HG03432 (cell line): ENCODE data around the gene CCDC78.

Experiments
- ATAC-seq: cut with Tn5 transposase; IDR thresholded peaks from one replicate; pipeline ENCODE4 v1.9.1; 2021; ENCODE audit warnings: mild to moderate bottlenecking, moderate library complexity; ENCODE audit not compliant: unreplicated experiment

CCDC78 gene

DNA sequence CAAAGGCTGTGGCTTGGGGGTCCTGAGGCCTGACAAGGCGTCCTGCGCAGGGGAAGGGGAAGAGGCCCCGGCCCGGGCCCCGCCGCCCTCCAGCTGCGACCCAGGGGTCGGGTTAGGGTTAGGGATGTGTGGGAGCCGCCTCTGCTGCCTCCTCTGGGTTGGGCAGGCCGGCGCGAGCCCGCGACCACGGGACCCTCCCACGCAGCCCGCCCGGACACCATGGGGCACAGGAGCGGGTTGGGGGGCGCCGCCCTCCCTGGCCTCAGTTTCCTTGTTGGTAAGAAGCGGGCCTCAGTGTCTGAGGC lies 14.2 kb upstream of the CCDC78 start:
- peak; percentile 17 for ATAC-seq

- ATAC-seq: no peak
Observed at GRCh38 chr16:739560-740458, 13.6 kb upstream of the CCDC78 start.

DNA sequence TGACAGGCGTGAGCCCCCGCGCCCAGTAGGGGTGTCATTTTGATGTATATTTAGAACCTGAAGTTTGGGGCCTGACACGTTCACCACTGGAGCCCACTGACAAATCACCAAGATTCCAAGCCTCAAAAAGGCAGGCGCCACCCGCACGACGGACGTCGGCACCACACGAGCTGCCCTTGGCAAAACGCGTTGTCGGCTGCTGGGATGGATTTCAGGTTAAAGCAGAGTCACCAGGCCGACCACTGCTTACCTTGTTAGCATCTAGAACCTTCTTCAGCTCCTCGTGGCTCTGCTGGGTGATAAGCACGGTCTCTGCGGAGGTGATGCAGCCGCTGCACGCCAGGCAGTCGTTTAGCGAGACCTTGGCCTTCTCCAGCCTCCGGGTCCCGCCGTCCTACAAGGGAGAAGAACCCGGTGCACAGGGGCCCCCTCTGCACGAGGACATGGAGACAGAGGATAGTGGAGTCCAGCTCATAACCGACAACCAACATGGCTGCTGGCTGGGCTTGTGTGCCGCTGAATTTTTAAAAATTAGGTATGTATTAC lies 10.8 kb upstream of the CCDC78 start:
- ATAC-seq: no peak

DNA sequence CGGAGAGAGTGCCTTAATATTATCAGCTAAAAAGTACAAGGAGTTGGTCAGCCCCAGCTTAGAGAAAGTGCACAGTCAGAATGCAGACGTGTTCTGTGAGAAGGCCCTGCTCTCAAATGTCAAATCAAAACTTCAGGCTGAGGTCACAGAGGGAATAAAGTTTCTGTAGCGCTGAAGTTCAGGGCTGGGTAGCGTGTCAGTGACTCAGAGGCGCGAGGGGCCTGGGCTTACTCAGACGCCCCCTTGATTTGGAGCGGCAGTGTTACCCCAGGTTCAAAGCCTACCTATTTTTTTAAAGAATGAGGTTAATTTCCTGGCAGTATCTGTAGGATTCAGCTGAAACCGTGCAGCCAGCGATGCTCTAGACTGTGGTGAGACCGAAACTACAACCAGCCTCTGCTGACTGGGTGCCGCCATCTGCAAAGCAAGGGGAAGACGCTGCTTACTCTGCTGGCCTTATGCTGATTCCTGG lies 9.8 kb upstream of the CCDC78 start:
- ATAC-seq: no peak

- no peak for ATAC-seq
Observed at GRCh38 chr16:734981-735881, 9.0 kb upstream of the CCDC78 start.

- no peak for ATAC-seq
Observed at GRCh38 chr16:734208-734980, 8.2 kb upstream of the CCDC78 start.

DNA sequence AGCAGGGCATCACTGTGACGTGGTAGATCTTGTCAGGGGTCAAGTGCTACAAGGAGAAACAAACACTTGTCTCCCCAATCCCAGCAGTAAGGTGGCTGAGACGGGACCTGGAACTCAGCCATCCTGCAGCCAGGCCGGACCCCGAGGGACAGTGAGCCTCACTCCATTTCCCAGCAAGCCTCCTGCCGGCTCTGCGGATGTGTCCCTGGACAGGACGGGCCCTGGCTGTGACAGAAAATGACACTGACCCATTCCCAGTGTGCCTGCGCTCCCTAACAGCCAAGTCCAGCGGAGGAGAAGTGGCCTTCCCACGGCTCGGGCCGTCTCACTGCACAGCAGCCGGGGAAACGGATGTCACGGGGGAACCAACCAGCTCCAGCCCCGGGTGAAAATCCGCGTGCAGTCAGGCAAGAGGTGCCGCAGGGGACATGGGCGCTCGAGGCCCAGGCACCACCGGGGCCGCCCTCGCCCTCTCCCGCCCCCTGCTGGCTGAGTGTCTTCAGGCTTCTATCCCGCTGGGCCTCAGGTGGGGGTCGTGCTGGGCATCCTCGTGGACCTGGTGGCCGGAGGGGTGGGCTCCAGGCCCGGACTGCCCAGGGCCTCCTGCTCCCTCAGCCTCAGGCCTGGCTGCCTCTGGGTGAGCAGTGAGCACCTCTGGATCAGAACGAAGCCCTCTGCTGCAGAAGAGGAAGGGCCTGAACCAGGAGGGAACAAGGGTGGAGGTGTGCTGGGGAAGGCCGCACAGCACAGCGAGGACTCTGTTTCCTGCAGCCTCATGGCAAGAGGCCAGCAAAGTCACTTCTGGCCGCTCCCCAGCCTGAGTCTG lies 7.4 kb upstream of the CCDC78 start:
- ATAC-seq: no peak

- no peak for ATAC-seq
Observed at GRCh38 chr16:732936-733335, 6.7 kb upstream of the CCDC78 start.

- ATAC-seq: no peak
Observed at GRCh38 chr16:732332-732731, 6.1 kb upstream of the CCDC78 start.

DNA sequence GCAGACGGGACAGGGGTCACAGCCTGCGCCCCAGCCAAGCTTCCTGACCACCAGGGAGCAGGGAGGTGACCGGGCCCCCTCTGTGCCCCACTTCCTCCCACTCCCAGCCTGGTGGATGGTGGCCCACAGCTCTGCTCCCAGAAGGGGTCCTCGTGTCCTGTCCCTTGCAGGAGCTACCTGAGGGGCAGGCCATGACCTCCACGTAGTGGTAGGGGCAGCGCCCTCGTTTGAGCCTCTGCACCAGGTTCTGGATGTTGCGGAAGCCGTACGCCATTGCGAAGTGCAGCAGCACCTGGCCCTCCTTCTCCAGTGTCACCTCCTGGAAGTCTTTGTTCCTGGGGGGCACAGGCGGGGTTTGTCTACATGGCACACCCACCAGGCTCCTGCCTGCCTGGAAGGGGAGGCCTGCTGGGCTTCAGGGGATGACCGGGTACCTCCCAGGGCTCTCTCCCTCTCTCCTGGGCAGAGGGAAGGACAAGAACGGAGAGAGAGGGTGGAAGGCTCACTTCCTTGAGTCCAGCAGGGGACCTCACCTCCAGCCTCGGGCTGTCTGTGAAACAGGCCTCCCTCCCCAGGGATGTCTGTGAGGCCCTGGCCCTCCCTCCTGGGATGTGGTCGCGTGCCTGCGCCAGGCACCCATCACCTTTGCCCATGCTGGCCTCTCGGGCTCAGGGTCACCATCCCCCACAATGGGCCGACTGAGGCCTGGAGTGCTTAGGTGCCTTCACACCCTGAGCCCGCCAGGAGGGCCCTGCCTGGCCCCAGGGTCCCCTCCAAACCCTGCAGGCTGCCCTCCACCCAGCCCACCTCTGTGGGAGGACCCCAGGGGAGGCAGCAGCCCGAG lies 4.6 kb upstream of the CCDC78 start:
- ATAC-seq: no peak

DNA sequence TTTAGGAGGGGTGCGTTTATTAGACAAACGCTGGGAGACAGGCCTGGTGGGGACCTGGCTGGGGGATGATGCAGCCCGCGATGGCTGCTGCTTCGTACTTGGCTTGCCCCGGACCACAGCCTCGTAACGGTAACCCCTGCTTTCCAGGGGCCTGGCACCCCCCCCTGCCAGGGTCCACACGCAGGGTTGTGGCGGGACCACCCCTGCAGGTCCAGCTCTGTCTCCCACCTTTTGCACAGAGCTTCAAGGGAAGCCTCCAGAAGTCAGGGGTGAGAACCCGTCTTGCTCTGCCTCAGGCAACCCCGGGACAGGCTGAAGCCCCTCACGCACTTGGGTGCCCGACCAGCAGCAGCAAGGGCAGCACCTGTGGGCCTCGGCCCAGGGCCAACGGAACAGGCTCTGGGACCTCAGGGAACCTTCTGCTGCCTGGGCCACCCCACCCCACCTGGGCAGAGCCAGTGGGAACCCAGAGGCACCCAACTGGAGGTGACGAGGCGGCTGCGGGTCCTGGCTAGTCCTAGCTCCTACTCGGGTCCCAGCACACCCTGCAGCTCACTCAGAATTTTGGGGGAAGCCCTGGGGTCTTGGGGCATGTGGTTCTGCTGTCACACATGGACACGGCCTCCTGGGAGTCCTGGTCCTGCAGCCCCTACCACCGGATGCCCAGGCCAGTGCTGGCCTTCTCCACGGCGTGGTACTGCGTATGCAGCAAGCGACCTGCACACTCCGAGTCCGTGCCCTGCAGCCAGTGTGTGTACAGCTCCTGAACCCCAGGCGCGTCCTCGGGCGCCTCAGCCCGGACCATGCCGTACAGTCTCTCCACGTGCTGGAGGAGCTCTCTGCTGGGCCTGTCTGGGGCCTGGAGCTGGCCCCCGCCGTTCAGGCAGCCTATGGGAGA lies 3.8 kb upstream of the CCDC78 start:
- ATAC-seq: no peak

DNA sequence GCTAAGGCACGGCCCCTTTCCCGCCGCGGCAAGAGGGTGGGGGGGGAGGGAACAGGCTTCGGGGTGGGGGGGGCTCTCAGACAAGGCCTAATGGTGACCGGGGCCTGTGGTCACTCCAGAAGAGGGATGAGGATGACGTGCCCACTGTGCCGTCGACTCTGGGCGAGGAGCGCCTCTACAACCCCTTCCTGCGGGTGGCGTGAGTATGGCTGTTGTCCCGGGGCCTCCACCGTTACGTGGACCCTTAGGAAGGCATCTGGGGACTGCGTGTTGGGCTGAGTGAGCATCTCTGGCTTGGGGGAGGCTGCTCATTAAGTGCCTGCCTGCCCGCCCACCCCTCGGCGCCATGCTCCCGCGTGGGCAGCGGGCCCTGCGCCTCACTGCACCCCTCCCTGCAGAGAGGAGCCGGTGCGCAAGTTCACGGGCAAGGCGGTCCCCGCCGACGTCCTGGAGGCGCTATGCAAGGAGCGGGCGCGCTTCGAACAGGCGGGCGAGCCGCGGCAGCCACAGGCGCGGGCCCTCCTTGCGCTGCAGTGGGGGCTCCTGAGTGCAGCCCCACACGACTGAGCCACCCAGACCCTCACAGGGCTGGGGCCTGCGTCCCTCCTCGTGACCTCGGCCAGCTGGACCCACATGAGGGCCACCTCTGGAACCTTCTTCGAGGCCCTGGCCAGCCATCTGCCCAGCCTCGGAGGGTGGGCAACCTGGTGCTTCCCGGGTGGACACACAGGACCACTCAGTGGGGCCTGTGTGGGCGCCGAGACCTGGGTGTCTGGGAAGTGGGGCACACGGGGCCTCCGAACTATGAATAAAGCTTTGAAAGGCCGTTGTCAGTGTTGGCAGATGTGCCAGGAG lies 2.9 kb upstream of the CCDC78 start:
- ATAC-seq: no peak

DNA sequence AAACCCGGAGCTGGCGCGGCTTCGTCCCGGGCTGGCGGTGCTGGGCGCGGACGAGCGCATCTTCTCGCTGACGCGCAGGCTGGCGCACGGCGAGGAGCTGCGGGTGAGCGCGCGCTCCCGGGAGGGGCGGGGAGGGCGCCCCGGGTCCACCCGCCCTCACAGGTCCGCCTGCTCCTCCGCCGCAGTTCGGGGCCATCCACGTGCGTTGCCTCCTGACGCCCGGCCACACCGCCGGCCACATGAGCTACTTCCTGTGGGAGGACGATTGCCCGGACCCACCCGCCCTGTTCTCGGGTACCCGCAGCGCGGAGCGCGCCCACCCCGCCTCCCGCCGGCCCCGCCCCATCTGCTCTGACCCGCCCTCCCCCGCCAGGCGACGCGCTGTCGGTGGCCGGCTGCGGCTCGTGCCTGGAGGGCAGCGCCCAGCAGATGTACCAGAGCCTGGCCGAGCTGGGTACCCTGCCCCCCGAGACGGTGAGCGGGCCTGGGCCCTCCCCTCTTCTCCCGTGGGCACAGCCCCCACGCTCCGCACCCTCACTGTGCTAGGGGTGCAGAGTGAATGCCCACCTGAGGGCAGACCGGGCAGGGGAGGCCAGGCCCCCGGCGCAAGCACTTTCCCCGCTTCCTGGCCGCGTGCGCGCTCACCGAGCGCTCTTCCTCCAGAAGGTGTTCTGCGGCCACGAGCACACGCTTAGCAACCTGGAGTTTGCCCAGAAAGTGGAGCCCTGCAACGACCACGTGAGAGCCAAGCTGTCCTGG lies 2.1 kb upstream of the CCDC78 start:
- ATAC-seq: peak; percentile 36

GRCh38 chr16:727291-727977 lies 1.2 kb upstream of the CCDC78 start:
- peak; percentile 8 for ATAC-seq

- no peak for ATAC-seq
Observed at GRCh38 chr16:726188-726437, 130 bp downstream of the CCDC78 start.
